Measurements from ENCODE around the gene SSBP3.

Gene SSBP3

GRCh38 chr1:54397090-54397591 lies 9.1 kb downstream of the SSBP3 start:
- Histone ChIP-seq H3K4me1 (peaks cover 0 to 62% (median 30%) of the 10 kb centered on the region in 4 donors), H3K27ac (peak overlapping the region; percentile 26 to 48), H3K27me3 (no peaks in the 10 kb centered on the region), H3K36me3 (peaks cover 65 to 92% (median 74%) of the 10 kb centered on the region in 3 donors), H3K4me3 (no peak overlapping the region), H3K9me3 (no peaks in the 10 kb centered on the region)
- DNase-seq = no peak
- TF ChIP-seq, protein P1, sequence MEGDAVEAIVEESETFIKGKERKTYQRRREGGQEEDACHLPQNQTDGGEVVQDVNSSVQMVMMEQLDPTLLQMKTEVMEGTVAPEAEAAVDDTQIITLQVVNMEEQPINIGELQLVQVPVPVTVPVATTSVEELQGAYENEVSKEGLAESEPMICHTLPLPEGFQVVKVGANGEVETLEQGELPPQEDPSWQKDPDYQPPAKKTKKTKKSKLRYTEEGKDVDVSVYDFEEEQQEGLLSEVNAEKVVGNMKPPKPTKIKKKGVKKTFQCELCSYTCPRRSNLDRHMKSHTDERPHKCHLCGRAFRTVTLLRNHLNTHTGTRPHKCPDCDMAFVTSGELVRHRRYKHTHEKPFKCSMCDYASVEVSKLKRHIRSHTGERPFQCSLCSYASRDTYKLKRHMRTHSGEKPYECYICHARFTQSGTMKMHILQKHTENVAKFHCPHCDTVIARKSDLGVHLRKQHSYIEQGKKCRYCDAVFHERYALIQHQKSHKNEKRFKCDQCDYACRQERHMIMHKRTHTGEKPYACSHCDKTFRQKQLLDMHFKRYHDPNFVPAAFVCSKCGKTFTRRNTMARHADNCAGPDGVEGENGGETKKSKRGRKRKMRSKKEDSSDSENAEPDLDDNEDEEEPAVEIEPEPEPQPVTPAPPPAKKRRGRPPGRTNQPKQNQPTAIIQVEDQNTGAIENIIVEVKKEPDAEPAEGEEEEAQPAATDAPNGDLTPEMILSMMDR (IDR thresholded peaks at IDR 0.05) = no peak
- intact Hi-C loops (cut with DNase I; ENCODE audit: low total_unique reads) = loop anchor here (10.0 kb wide), 1 partner anchor 72 kb away; no protein-coding TSS in a partner anchor

DNA sequence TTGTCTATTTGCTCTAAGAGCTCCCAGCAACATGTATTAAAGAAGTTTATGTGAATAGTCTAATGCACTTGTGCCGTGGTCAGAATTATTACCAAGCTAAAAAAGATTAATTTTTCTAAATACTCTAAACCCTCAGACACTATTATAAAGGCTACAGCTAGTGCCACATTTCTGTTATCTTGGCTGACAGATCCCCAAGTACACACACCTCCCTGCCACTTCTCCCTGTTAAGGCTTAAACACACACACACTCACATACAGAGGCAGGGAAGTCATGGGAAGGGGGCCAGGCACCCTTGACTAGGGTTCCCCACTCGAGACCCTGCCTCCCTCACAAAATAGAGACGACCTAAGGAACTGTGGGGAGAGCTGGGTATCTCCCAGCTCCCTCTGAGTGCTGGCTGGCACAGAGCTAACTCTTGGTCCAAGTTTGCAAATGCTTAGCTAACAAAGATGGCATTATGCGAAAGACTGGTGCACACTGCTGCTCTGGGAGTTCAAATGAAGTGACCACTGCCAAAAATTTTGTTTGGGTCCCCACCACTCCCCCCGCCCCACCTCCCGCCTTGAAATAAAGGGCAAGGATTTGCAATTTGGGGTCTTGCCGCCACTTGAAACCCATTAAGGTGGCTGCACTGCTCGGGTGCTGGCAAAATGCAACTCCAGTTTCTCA lies 9.8 kb downstream of the SSBP3 start:
- intact Hi-C loops (cut with DNase I; ENCODE audit: low total_unique reads) = loop anchor here (10.0 kb wide), 1 partner anchor 72 kb away; no protein-coding TSS in a partner anchor
- Histone ChIP-seq H3K4me3 (no peak overlapping the region), H3K27ac (peak overlapping the region; percentile 26 to 48), H3K36me3 (peaks cover 65 to 92% (median 72%) of the 10 kb centered on the region in 3 donors), H3K9me3 (no peaks in the 10 kb centered on the region), H3K4me1 (peaks cover 0 to 54% (median 33%) of the 10 kb centered on the region in 4 donors), H3K27me3 (no peaks in the 10 kb centered on the region)
- DNase-seq = no peak
- TF ChIP-seq, protein P1 (IDR thresholded peaks at IDR 0.05) = no peak

DNA sequence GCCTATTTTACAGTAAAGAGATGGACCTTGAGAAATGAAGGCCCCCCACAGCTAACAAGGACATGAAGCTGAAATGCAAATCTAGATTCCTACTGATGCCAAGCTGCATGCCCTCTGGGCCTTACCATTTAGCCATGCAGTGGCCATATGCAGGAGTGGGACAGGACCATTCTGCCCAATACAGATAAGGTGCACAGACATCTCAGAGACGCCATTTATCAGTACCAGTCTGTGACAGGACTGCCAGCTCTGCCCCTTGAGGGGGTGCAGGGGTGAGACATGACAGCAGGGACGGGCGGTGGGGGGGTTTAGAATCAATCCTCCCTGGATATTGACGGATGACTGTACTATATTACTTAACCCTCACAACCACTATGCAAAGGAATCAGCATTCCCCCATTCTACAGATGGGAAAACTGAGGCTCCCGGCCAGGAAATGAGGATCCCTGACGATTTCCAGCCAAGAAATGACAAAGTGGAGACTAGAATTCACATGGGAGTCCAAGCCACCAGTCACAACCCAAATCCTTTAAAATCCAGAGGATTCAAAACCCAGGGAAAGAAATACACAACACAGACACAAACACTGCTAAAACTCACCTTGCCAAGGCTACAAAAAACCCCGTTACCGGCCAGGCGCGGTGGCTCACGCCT lies 10.8 kb downstream of the SSBP3 start:
- DNase-seq = no peak
- intact Hi-C loops (cut with DNase I; ENCODE audit: low total_unique reads) = loop anchor here (10.0 kb wide), 1 partner anchor 71 kb away; no protein-coding TSS in a partner anchor
- Histone ChIP-seq H3K4me1 (peaks cover 0 to 45% (median 30%) of the 10 kb centered on the region in 4 donors), H3K36me3 (peaks cover 64 to 91% (median 67%) of the 10 kb centered on the region in 3 donors), H3K27ac (no peak overlapping the region), H3K4me3 (no peak overlapping the region), H3K27me3 (no peaks in the 10 kb centered on the region), H3K9me3 (no peaks in the 10 kb centered on the region)
- TF ChIP-seq, protein P1 (IDR thresholded peaks at IDR 0.05) = no peak

- H3K4me1 ChIP-seq = peaks cover 0 to 50% (median 29%) of the 10 kb centered on the region in 4 donors
- no peak overlapping the region for H3K4me3 ChIP-seq
- TF ChIP-seq, protein P1 (IDR thresholded peaks at IDR 0.05) = no peak
- no peak overlapping the region for H3K27ac ChIP-seq
- H3K36me3 ChIP-seq = peaks cover 51 to 85% (median 54%) of the 10 kb centered on the region in 3 donors
- no peak for DNase-seq
- no peaks in the 10 kb centered on the region for H3K9me3 ChIP-seq
- intact Hi-C loops (cut with DNase I; ENCODE audit: low total_unique reads) = loop anchor here (10.0 kb wide), 1 partner anchor 69 kb away; no protein-coding TSS in a partner anchor
- no peaks in the 10 kb centered on the region for H3K27me3 ChIP-seq
Measured at GRCh38 chr1:54394104-54394503, 12.1 kb downstream of the SSBP3 start.

DNA sequence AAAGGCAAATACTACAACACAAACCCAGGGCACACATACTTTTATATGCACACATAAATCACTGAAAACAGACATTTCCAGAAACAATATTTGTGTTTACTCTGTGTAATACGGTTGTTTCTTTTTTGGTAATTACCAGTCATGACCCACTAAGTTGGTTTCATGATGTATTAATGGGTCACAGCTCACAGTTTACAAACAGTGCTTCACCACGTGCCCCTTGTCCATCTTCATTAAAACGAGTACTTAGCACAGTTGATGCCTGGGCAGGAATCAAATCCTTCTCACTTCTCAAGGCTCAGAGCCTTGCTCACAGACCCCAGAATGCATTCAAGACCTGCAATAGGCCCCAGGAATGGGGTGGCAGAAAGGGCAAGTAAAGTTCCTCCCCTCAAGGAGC lies 13.8 kb downstream of the SSBP3 start:
- no peak overlapping the region for H3K4me3 ChIP-seq
- no peaks in the 10 kb centered on the region for H3K27me3 ChIP-seq
- TF ChIP-seq, protein P1 (IDR thresholded peaks at IDR 0.05) = no peak
- peaks cover 38 to 81% (median 38%) of the 10 kb centered on the region in 3 donors for H3K36me3 ChIP-seq
- H3K9me3 ChIP-seq = no peaks in the 10 kb centered on the region
- peaks cover 0 to 51% (median 28%) of the 10 kb centered on the region in 4 donors for H3K4me1 ChIP-seq
- intact Hi-C loops (cut with DNase I; ENCODE audit: low total_unique reads) = loop anchor here (10.0 kb wide), 1 partner anchor 68 kb away; no protein-coding TSS in a partner anchor
- H3K27ac ChIP-seq = no peak overlapping the region
- no peak for DNase-seq

Data from tibial artery (tissue), 4 donors.